GM18873 (cell line): ENCODE data around the gene EPB41L2.

Experiments
- ATAC-seq: cut with Tn5 transposase; IDR thresholded peaks from one replicate; pipeline ENCODE4 v1.9.1; 2021; ENCODE audit warnings: mild to moderate bottlenecking, moderate library complexity, moderate number of reproducible peaks; ENCODE audit not compliant: unreplicated experiment, low FRiP score

EPB41L2 gene

DNA sequence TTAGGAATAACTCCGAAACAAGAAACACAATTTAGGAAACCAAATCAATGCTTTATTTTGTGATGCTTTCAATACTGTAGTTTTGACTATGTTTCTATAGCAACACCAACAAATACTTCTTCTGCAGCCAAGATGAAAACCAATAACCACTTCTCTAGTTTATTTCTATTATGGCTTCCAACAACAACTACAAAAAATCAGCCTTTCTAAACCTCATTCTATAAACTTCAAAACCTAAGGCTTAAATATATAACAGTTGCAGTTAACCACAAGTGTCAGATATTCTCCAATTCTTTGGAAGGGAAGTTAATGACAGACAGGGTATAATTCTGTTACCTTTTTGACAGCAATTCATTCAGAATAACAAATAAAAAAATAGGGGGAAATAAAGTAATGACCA is 80.9 kb downstream of the EPB41L2 start:
- ATAC-seq = no peak

DNA sequence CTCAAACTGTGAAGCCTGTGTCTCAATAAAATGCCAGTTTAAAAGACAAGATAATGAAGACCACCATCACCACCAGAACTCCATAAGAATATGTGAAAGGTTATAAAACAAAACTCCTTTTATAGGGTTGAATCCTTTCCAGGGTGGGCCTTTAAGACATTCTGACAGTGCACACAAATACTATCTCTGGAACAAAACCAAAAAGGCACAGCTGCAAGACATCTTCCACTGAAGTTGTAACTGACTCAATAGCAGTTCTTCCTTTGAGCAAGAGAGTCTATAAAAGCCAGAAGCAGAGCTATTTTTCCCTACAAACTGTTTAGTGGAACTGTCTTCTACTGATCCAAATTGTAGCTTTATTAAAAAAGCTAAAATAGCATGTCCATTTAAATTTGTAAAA is 81.6 kb downstream of the EPB41L2 start:
- no peak for ATAC-seq

GRCh38 chr6:130980310-130981032 is 82.6 kb downstream of the EPB41L2 start:
- ATAC-seq = no peak

DNA sequence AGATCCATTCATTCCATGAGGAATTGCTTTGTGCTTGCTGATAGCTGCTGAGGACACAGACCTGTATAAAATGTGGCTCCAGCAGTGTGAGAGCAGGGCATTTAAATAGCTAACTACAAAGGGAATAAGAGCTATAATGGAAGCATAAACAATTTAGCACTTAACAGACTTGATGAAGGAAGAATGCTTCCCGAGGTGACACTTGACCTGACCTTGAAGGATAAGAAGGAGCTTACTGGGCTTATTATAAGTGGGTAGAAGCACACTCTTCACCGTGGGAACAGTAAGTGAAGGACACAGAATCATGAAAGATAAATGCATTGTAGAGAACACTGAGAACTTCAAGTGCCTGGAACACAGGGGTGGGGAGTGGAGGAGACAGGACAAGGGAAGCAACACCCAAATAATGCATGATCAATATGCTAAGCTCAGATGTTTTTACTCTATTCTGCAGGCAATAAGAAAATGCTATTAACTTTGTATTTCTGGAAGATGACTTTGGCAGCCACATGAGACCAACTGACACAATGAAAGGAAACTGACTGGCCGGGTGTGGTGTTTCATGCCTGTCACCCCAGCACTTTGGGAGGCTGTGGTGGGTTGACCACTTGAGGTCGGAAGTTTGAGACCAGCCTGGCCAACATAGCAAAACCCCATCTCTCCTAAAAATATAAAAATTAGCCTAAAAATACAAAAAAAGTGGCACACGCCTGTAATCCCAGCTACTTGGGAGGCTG is 84.2 kb downstream of the EPB41L2 start:
- no peak for ATAC-seq

- no peak for ATAC-seq
These were observed 84.9 kb downstream of the EPB41L2 start for GRCh38 chr6:130978180-130978579.

DNA sequence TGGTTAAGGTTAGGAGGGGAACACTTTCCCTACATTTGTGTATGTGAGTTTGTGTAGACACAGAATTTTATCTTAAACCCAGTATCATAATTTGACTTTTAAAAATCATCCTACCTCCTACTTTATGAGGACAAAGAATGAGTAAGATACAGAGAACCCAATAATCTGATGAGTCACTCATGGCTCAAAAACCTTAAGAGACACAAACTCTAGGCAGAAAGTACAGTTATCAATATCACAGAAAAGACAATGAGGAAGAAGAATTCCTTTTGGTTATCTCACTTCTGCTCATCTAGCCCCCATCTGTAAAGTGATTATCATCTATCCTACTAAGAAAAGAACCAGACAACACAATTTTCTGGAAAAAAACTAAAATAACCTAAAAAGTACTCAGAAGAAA is 87.7 kb downstream of the EPB41L2 start:
- ATAC-seq = no peak

DNA sequence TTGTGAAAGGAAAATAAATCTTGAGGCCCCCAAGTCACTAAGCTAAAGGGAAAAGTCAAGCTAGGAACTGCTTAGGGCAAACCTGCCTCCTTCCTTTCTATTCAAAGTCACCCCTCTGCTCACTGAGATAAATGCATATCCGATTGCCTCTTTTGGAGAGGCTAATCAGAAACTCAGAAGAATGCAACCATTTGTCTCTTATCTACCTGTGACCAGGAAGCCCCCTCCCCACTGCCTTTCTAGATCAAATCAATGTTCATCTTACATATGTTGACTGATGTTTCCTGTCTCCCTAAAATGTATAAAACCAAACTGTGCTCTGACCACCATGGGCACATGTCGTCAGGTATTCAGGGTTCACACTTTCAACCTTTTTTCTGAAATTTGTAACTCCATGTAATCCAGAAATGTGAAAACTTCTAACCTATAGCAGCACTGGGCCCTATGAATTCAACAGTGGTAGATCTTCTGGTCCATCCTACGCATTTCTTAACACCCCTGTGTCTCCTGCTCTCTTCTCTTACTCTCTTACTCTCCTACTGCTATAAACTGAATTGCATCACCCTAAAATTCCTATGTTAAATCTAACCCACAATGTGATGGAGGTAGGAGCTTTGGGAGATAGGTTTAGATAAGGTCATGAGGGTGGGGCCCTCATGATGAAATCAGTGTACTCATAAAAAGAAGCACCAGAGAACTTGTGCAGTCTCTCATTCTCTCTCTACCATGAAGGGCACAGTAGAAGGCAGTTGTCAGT is 89.3 kb downstream of the EPB41L2 start:
- ATAC-seq = no peak

- ATAC-seq = no peak
These were observed 91.5 kb downstream of the EPB41L2 start for GRCh38 chr6:130971504-130971903.

GRCh38 chr6:130970839-130971410 is 92.1 kb downstream of the EPB41L2 start:
- ATAC-seq = no peak

- no peak for ATAC-seq
These were observed 93.1 kb downstream of the EPB41L2 start for GRCh38 chr6:130969791-130970491.

DNA sequence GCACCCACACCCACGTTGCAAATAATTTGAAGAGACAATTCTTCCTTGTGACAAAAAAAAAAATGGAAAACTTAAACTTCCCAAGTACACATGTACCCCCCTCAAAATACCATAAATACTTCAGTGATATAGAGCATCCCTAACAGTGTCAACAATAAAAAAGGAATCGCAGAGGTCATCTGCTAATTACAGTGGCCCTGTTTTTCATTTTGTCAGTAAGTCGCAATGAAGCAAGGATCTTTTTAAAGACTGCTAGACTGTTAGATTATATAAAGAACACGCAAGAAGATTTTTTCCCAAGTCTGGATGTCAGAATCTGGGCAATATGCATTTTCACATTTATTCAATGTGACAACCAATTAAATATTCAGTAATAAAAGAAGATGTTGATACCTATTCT is 93.9 kb downstream of the EPB41L2 start:
- no peak for ATAC-seq

GRCh38 chr6:130968476-130968875 is 94.6 kb downstream of the EPB41L2 start:
- no peak for ATAC-seq

- ATAC-seq = no peak
These were observed 95.3 kb downstream of the EPB41L2 start for GRCh38 chr6:130967502-130968445.

DNA sequence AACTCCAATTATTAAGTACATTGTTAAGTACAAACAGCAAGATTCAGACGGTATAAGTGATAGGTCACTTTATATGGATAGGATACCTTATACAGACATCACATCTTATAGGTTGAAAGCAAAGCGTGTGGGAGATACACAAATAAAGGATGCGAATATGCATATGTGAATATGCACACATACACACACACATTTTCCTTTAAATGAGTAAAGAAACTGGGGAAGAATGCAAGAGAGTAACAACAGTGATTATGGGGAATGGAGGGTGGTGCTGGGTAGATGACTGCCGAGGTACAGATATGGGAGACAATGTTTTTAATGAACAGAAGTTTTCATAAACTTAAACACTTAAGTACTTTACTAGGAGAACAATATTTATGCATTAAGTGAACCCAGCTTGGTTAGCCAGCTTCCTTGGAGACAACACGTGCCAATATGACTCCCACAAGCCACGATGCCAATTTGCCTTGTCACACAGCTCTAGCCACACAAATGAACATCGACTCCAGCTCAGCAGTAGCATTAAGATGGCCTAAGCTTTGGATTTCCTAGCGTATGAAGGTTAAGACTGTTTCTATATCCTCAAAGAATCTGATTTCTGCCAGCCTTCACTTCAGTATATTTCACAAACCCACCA is 96.6 kb downstream of the EPB41L2 start:
- ATAC-seq = no peak

- ATAC-seq = no peak
These were observed 97.4 kb downstream of the EPB41L2 start for GRCh38 chr6:130965656-130966055.

GRCh38 chr6:130964808-130965604 is 98.0 kb downstream of the EPB41L2 start:
- ATAC-seq = no peak

DNA sequence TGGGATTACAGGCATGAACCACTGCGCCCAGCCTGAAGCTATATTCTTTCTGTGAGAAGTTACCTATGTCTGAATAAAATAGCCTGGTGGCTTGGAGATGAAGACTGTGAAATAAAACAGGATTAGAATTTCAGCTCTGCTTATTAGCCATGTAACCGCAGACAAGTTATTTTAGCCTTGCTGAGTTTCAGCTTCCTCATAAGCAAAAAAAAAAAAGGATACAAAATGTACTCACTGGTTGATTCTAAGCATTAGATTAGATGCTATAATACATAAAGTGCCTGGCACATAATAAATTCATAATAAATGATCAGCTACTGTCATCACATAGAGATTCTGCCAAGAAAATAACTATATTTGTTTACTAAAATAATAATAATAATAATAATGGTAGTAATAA is 98.8 kb downstream of the EPB41L2 start:
- no peak for ATAC-seq

DNA sequence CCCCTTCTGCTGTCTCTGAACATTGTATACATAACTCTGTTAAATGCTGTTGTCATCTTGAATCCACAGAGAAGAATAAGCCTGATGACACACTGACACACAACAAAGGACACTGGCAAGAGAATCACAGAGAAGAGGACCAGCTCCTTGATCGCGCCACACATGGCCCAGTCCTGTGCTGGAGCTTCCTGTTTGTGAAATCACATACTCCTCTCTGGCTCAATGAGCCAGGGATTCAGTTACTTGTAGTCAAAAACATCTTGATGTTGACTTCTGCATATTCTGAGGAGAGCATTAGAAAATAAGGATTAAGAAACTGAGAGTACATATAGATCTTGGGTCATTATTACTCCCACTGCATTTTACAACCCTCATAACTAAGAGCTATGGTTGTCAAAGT is 100.1 kb downstream of the EPB41L2 start:
- ATAC-seq = no peak
